Measurements from ENCODE around the gene CST5.

- no peak for TF ChIP-seq POLR2A (IDR thresholded peaks at IDR 0.05; ENCODE audit: low read depth, low read length)
- no peak for TF ChIP-seq TAF1 (IDR thresholded peaks at IDR 0.05; ENCODE audit: borderline replicate concordance, low read depth, low read length)
- TF ChIP-seq POLR2AphosphoS5 (IDR thresholded peaks at IDR 0.05; ENCODE audit: low read depth, low read length): no peak
These were observed 43.8 kb upstream of the CST5 start for GRCh38 chr20:23923311-23923710.

All from GM12892 (cell line).